HG02763 (cell line): ENCODE data around the gene PLEKHA7.
A peak's percentile ranks its signal among the peaks of the same experiment; 100 is the strongest.

Experiments used
- ATAC-seq: cut with Tn5 transposase; IDR thresholded peaks from one replicate; pipeline ENCODE4 v1.9.1; 2021; ENCODE audit warnings: mild to moderate bottlenecking, moderate library complexity; ENCODE audit not compliant: unreplicated experiment

PLEKHA7 gene

GRCh38 chr11:16856022-16856471 lies 158.2 kb downstream of the PLEKHA7 start:
- no peak for ATAC-seq

GRCh38 chr11:16854979-16855378 lies 159.2 kb downstream of the PLEKHA7 start:
- ATAC-seq = no peak

DNA sequence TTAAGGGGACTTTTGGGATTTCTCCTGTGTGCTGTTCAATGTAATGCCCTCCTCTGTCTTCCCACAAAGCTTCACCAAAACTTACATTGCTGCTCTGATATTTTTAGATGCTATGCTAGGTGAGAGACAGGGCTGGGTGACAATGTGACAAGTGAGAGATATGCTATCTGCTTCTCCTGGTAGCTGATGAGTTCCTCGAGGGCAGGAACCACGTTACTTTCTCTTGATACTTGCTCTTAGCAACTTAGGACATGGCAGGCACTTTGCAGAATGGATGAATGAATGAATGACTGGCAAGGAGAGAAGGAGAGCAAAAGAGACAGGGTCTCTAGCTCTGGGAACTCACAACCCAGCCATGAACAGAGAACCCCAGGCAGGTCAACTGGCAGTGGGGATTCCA lies 160.4 kb downstream of the PLEKHA7 start:
- no peak for ATAC-seq

DNA sequence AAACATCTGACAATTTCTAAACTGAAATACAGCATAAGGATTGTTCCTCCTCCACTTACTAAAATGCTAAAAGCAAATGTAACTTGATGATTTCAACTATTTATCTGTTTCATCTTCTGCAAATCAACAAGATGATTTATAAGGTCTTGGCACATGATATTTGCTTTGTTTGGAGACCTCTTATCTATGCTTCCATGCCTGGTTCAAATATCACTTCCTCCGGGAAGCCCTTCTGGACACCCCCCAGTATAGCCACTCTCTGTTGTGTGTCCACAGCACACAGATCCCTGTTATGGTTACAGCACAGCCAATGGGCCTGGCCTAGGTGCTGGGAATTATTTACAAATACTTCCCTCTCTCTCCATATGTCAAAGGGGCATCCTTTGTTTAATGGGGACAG lies 160.9 kb downstream of the PLEKHA7 start:
- ATAC-seq = no peak

DNA sequence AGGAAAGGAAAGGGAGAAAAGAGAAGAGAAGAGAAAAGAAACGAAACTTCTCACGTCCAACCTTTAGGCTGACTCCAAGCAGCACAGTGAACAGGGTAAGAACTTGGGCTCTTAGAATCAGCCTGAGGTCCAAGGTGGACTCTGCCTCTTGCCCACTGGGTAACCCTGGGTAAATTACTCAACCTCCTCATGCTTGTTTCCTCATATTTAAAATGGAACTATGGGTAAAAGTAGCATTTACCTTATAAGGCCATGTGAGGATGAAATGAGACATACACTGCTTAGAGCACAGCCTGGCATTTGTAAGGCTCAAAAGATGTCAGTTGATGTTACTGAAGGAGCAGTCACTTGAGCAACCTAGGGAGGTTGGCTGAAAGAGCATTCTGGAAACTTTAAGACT lies 167.9 kb downstream of the PLEKHA7 start:
- no peak for ATAC-seq

DNA sequence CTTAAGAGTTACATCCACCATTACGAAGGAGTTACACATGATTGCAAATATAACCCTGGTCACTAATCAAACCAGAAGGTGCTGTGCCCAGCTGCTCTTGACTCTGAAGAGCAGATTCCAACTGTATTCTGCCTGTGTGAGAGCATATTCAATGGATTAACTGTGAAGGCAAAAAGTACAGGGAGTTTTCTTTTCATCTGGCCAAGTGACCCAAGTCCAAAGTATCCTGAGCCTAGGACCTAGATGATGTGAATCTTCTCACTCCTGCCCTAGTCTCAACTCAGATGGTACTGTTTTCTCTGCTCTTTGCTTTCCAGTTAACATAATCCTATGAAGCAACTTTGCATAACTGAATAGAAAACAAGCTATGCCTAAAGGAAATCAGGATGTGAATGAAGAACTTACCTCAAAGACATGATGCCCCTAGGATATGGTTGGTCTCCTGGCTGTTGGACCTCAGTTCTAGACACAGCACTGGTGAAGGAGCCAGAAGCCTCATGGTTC lies 169.9 kb downstream of the PLEKHA7 start:
- no peak for ATAC-seq

GRCh38 chr11:16843294-16843693 lies 170.9 kb downstream of the PLEKHA7 start:
- no peak for ATAC-seq

DNA sequence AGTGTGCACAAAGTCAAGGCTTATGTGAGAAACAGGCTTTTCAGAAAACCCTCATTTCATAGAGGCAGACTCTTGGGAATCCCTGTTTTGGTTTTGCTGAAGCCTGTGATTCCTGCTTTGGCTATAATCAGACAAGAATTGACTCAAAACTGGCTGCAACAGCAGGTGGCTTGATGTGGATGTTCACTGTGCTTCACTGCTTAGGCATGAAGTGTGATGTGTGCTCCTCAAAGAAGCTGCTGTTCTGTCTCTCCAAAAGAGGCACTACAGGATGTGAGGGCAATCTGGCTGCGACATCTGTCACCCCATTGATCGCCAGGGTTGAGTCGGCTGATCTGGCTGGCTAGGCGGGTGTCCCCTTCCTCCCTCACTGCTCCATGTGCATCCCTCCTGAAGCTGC lies 172.2 kb downstream of the PLEKHA7 start:
- ATAC-seq = peak; percentile 69

- ATAC-seq = peak; percentile 39
Observed at GRCh38 chr11:16841481-16841880, 172.7 kb downstream of the PLEKHA7 start.

GRCh38 chr11:16840951-16841350 lies 173.3 kb downstream of the PLEKHA7 start:
- ATAC-seq = no peak

GRCh38 chr11:16839821-16840220 lies 174.4 kb downstream of the PLEKHA7 start:
- no peak for ATAC-seq

DNA sequence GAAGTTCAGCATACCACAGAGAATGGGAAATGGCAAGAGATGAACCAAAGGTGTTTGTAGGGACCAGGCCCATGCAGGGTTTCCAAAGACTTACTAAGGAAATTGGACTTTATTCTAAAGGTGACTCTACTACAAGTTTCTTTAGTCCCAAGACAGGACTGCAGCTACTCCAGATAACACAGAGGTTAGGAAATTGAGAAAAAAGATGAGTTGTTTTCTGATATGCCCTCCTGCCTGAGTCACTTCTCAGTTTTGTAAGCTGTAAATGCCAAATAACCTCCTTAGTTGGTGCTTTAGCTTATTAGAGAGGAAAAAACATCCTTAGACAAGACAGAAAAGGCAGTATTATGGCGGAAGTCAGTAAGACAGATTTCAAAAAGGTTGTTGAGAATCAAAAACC lies 179.8 kb downstream of the PLEKHA7 start:
- no peak for ATAC-seq

GRCh38 chr11:16833026-16833425 lies 181.2 kb downstream of the PLEKHA7 start:
- no peak for ATAC-seq

GRCh38 chr11:16832193-16832539 lies 182.0 kb downstream of the PLEKHA7 start:
- no peak for ATAC-seq

- no peak for ATAC-seq
Observed at GRCh38 chr11:16831316-16832192, 182.7 kb downstream of the PLEKHA7 start.

- no peak for ATAC-seq
Observed at GRCh38 chr11:16827139-16827538, 187.1 kb downstream of the PLEKHA7 start.

- ATAC-seq = no peak
Observed at GRCh38 chr11:16825968-16826367, 188.2 kb downstream of the PLEKHA7 start.

DNA sequence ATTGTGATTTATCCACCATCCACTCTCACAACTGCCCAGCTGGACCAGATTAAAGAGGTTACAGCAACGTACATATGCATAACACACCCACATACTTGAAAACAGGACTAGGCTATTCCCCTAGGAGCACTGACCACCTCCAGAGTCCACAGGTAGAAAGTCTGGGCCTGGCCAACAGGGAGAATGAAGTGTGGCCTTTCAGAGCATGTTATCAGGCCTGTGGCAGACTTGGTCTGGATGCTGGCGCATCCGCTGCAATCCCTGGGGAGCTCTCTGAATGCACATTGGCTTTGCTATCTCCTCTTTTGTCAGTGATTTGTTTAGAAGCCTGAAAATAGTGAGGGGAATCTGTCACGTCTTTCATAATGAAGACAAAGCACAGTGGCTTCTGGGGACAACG lies 189.1 kb downstream of the PLEKHA7 start:
- ATAC-seq = no peak

- peak; percentile 87 for ATAC-seq
Observed at GRCh38 chr11:16820324-16821092, 193.7 kb downstream of the PLEKHA7 start.

DNA sequence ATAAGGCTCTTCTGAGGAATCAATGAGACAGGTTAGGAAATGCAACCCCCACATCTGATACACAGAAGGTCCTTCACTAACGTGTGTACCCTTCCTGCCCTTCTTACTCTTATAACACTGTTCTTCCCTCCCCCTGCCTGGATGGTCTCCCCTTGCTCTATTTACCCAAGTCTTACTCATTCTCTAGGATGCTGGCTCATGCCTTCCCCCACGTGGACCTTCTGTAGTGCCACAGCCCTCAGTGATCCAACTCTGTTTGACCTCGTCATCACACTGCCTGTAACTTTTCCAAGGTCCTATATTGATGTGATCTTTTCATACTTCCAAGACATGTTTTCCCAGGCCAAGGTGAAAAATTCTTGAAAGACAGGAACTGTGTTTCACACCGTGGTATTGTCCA lies 195.9 kb downstream of the PLEKHA7 start:
- no peak for ATAC-seq

GRCh38 chr11:16817351-16817750 lies 196.9 kb downstream of the PLEKHA7 start:
- no peak for ATAC-seq
